GM12878 (cell line): ENCODE measurements around the gene HSPB3.

Source experiments
- ATF2 ChIP-seq: IDR thresholded peaks from 2 replicates; pipeline ENCODE4 v1.6.1; 2012; ENCODE audit warnings: low read length, inconsistent platforms
- BMI1 ChIP-seq: fragments of 450-650 bp; IDR thresholded peaks from 2 replicates; pipeline ENCODE4 v1.6.1; 2016; ENCODE audit warnings: mild to moderate bottlenecking, moderate library complexity, borderline replicate concordance
- CTCF ChIP-seq, 3 experiments: IDR thresholded peaks in 2 of 3; conservative IDR thresholded peaks in 1 of 3; 2 replicates each; pipeline ENCODE4 v1.5.1; 2011; ENCODE audit warnings: low read depth in 3 of 3, low read length in 3 of 3, mild to moderate bottlenecking in 3 of 3, control low read depth in 2 of 3, moderate library complexity in 2 of 3, inconsistent platforms in 1 of 3, mixed read lengths in 1 of 3; ENCODE audit not compliant: control insufficient read depth in 2 of 3, insufficient read depth in 1 of 3; ENCODE audit errors: extremely low read depth in 1 of 3
- ELK1 ChIP-seq: IDR thresholded peaks from 2 replicates; pipeline ENCODE4 v1.6.1; 2012; ENCODE audit warnings: low read depth, low read length, improper control_type of control experiment
- EZH2 ChIP-seq: IDR thresholded peaks from 2 replicates; pipeline ENCODE4 v1.6.1; 2012; ENCODE audit warnings: low read depth, mild to moderate bottlenecking, control low read depth, inconsistent platforms, low read length, borderline replicate concordance; ENCODE audit not compliant: control insufficient read depth
- IKZF2 ChIP-seq, 2 experiments: fragments of 450-650 bp; IDR thresholded peaks; 2 replicates each; pipeline ENCODE4 v1.6.1; 2017; ENCODE audit warnings: mild to moderate bottlenecking in 2 of 2, moderate library complexity in 2 of 2
- NR2C2 ChIP-seq: IDR thresholded peaks from 2 replicates; pipeline ENCODE4 v1.6.1; 2011; ENCODE audit warnings: borderline replicate concordance, low read depth; ENCODE audit not compliant: control insufficient read depth, insufficient read length
- NR2F1 ChIP-seq: fragments of 450-650 bp; conservative IDR thresholded peaks from 2 replicates; pipeline ENCODE4 v1.6.1; 2017; ENCODE audit warnings: mild to moderate bottlenecking
- POLR2AphosphoS2 ChIP-seq: IDR thresholded peaks from 2 replicates; pipeline ENCODE4 v1.6.1; 2011; ENCODE audit warnings: low read depth, mild to moderate bottlenecking, low read length, improper control_type of control experiment, moderate library complexity
- POLR2AphosphoS5 ChIP-seq: IDR thresholded peaks from 2 replicates; pipeline ENCODE4 v1.6.1; 2011; ENCODE audit warnings: mild to moderate bottlenecking, low read length, inconsistent platforms
- REST ChIP-seq: IDR thresholded peaks from 2 replicates; pipeline ENCODE4 v1.6.1; 2012; ENCODE audit warnings: mild to moderate bottlenecking, low read depth, low read length
- SUPT20H ChIP-seq: IDR thresholded peaks from 2 replicates; pipeline ENCODE4 v1.6.1; 2011; ENCODE audit warnings: low read depth, mild to moderate bottlenecking, low read length, moderate library complexity, borderline replicate concordance; ENCODE audit not compliant: control insufficient read depth
- YY1 ChIP-seq: IDR thresholded peaks from 2 replicates; pipeline ENCODE4 v1.6.1; 2011; ENCODE audit warnings: low read depth, mild to moderate bottlenecking, low read length

GRCh38 chr5:54476682-54477081, 21.2 kb downstream of the HSPB3 start:
- TF ChIP-seq POLR2AphosphoS2 (no peak), EZH2 (no peak), ELK1 (no peak), CTCF (IDR thresholded peaks at IDR 0.05 in 2 of 3, conservative IDR thresholded peaks at IDR 0.05 in 1 of 3; ENCODE audit: control insufficient read depth in 2 of 3, extremely low read depth in 1 of 3, insufficient read depth in 1 of 3, low read depth in 3 of 3, low read length in 3 of 3) (no peak), ATF2 (no peak), SUPT20H (no peak), REST (no peak), POLR2AphosphoS5 (no peak), IKZF2 (IDR thresholded peaks at IDR 0.05) (no peak), NR2F1 (no peak), YY1 (no peak), NR2C2 (no peak), BMI1 (no peak)
